ENCODE data around the gene CCND1. TPM values are rescaled to one million over a fixed set of nuclear protein-coding genes. Genes with fewer than 3 reads are reported as not detected.

Gene CCND1
- total and polyA plus RNA-seq, 4 donors = 59.0 to 226 (median 63.5) TPM

DNA sequence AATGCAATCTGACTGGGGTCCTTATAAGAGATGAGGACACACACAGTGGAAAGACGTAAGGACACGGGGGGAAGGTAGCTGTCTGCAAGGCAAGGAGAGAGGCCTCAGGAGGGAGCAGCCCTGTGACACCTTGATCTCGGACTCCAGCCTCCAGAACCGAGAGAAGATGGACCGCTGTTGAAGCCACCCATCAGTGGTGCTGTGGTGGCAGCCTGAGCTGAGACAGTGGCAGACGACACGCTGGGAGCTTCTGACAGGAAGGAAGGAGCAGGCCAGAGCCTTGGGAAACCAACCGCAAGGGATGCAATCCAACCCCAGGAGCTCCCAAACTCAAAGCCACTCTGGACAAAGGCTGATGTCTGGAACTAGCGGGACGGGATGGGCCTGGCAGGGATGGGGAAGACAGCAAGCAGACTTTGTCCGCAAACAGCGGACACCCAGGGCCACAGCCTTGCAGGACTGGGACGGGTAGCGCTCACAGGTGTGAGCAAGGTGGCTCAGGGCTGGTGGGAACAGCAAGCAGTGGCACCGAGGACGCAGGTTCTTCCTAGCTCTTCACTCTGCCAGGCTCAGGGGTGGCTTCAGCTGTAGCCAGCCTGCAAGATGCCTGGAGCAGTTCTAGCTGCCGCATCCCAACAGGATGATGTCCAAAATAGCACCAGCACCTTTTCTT lies 23.3 kb downstream of the CCND1 start:
- H3K27me3 ChIP-seq (ENCODE audit: control insufficient read depth, insufficient read depth, low read length) = no peaks in the 10 kb centered on the region
- H3K4me3 ChIP-seq (ENCODE audit: low read depth, low read length) = no peak overlapping the region
- H3K36me3 ChIP-seq (ENCODE audit: control insufficient read depth, insufficient read depth, low read length) = peaks cover 64% of the 10 kb centered on the region
- H3K4me1 ChIP-seq (ENCODE audit: control insufficient read depth, insufficient read depth, low read length) = no peaks in the 10 kb centered on the region
- 96% methylated on average over 17 of the region's 17 CpGs for WGBS (ENCODE audit: insufficient coverage)
- no peak overlapping the region for H3K27ac ChIP-seq (ENCODE audit: low read depth, low read length)
- no peak for DNase-seq (ENCODE audit: low read depth in 4 of 6, low spot score in 6 of 6)
- no peaks in the 10 kb centered on the region for H3K9me3 ChIP-seq (ENCODE audit: control insufficient read depth, insufficient read depth, low read length)

DNA sequence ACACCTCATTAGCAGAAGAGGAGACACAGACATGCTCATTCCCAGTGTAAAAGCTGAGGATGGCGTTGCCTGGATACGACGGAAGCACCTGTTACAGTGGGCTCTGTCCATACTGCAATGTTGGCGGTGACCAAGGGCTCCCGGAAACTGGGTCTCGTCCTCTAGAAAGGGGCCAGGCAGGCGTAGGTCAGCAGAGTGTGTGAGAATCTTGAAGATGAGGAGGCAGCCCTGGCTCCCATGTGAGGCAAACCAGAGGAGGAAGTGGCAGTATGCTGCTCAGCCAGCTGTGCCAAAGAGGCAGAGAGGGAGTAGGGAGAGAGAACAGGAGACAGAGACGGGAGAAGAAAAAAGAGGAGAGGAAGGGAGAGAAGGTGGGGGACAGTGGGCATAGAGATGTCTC lies 23.9 kb downstream of the CCND1 start:
- H3K27ac ChIP-seq (ENCODE audit: low read depth, low read length) = no peak overlapping the region
- H3K9me3 ChIP-seq (ENCODE audit: control insufficient read depth, insufficient read depth, low read length) = no peaks in the 10 kb centered on the region
- H3K36me3 ChIP-seq (ENCODE audit: control insufficient read depth, insufficient read depth, low read length) = peaks cover 69% of the 10 kb centered on the region
- H3K4me1 ChIP-seq (ENCODE audit: control insufficient read depth, insufficient read depth, low read length) = peaks cover 3% of the 10 kb centered on the region
- no peak for DNase-seq (ENCODE audit: low read depth in 4 of 6, low spot score in 6 of 6)
- H3K4me3 ChIP-seq (ENCODE audit: low read depth, low read length) = no peak overlapping the region
- 87% methylated on average over 8 of the region's 8 CpGs for WGBS (ENCODE audit: insufficient coverage)
- H3K27me3 ChIP-seq (ENCODE audit: control insufficient read depth, insufficient read depth, low read length) = no peaks in the 10 kb centered on the region

DNA sequence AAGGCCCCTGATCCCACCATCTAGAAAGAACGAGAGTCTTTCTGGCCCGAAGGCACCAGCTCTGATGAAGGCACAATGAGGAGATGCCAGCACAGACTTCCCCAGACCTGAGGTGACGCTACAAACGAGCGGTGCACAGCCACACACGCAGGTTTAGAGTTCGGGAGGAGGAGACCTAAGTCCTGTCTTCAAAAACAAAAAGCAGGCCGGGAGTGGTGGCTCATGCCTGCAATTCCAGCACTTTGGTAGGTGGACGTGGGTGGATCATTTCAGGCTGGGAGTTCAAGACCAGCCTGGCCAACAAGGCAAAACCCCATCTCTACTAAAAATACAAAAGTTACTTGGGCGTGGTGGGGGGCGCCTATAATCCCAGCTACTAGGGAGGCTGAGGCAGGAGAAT lies 24.7 kb downstream of the CCND1 start:
- Histone ChIP-seq H3K9me3 (ENCODE audit: control insufficient read depth, insufficient read depth, low read length) (no peaks in the 10 kb centered on the region), H3K4me3 (ENCODE audit: low read depth, low read length) (no peak overlapping the region), H3K4me1 (ENCODE audit: control insufficient read depth, insufficient read depth, low read length) (peaks cover 11% of the 10 kb centered on the region), H3K27me3 (ENCODE audit: control insufficient read depth, insufficient read depth, low read length) (no peaks in the 10 kb centered on the region), H3K36me3 (ENCODE audit: control insufficient read depth, insufficient read depth, low read length) (peaks cover 74% of the 10 kb centered on the region), H3K27ac (ENCODE audit: low read depth, low read length) (no peak overlapping the region)
- DNase-seq (ENCODE audit: low read depth in 4 of 6, low spot score in 6 of 6) = no peak
- 92% methylated on average over 10 of the region's 11 CpGs for WGBS (ENCODE audit: insufficient coverage)

- Histone ChIP-seq H3K9me3 (ENCODE audit: control insufficient read depth, insufficient read depth, low read length) (no peaks in the 10 kb centered on the region), H3K4me1 (ENCODE audit: control insufficient read depth, insufficient read depth, low read length) (peaks cover 13% of the 10 kb centered on the region), H3K27me3 (ENCODE audit: control insufficient read depth, insufficient read depth, low read length) (no peaks in the 10 kb centered on the region), H3K27ac (ENCODE audit: low read depth, low read length) (no peak overlapping the region), H3K36me3 (ENCODE audit: control insufficient read depth, insufficient read depth, low read length) (peaks cover 70% of the 10 kb centered on the region), H3K4me3 (ENCODE audit: low read depth, low read length) (no peak overlapping the region)
- 96% methylated on average over 3 of the region's 14 CpGs for WGBS (ENCODE audit: insufficient coverage)
- no peak for DNase-seq (ENCODE audit: low read depth in 4 of 6, low spot score in 6 of 6)
Measured at GRCh38 chr11:69666261-69666660, 25.3 kb downstream of the CCND1 start.

DNA sequence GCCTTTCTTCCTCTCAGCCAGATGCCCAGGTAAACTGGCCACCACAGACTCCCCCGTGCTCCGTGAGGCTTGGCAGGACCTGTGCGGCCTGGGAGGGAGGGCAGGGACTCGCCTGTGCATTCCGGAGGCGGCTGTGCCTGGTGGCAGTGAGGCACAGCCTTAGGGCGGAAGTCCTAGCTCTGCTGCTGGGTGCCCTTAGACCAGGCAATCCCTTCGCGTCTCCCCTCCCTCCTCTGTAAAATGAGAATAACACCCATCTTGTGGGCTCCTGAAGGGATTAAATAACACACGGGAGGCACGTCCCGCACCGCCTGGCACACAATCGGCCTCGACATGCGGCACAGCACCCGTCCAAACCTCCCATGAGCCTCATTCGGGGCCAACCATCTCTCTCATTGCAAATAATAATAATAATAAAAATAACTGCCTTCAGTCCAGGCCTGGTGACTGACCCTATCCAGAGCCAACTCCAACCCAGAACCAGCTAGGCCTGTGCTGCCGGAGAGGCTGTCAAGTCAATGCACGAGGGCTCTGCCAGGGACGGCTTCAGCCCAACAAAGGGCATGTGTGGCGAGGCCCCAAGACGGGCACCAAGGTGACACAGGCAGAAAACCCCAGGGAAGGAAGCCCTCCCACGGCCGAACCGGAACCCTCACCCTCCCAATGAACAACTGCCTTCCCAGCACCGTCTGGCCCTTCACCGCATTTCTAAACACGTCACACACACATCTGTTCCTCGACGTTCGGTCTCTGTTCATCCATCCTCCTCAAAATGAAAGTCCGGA lies 26.0 kb downstream of the CCND1 start:
- Histone ChIP-seq H3K9me3 (ENCODE audit: control insufficient read depth, insufficient read depth, low read length) (no peaks in the 10 kb centered on the region), H3K4me1 (ENCODE audit: control insufficient read depth, insufficient read depth, low read length) (peaks cover 13% of the 10 kb centered on the region), H3K27me3 (ENCODE audit: control insufficient read depth, insufficient read depth, low read length) (no peaks in the 10 kb centered on the region), H3K27ac (ENCODE audit: low read depth, low read length) (no peak overlapping the region), H3K36me3 (ENCODE audit: control insufficient read depth, insufficient read depth, low read length) (peaks cover 72% of the 10 kb centered on the region), H3K4me3 (ENCODE audit: low read depth, low read length) (no peak overlapping the region)
- 84% methylated on average over 20 of the region's 33 CpGs for WGBS (ENCODE audit: insufficient coverage)
- no peak for DNase-seq (ENCODE audit: low read depth in 4 of 6, low spot score in 6 of 6)

GRCh38 chr11:69667619-69668604 lies 27.0 kb downstream of the CCND1 start:
- no peak overlapping the region for H3K4me3 ChIP-seq (ENCODE audit: low read depth, low read length)
- no peak for DNase-seq (ENCODE audit: low read depth in 4 of 6, low spot score in 6 of 6)
- peaks cover 13% of the 10 kb centered on the region for H3K4me1 ChIP-seq (ENCODE audit: control insufficient read depth, insufficient read depth, low read length)
- 89% methylated on average over 23 of the region's 26 CpGs for WGBS (ENCODE audit: insufficient coverage)
- no peaks in the 10 kb centered on the region for H3K27me3 ChIP-seq (ENCODE audit: control insufficient read depth, insufficient read depth, low read length)
- peaks cover 75% of the 10 kb centered on the region for H3K36me3 ChIP-seq (ENCODE audit: control insufficient read depth, insufficient read depth, low read length)
- no peaks in the 10 kb centered on the region for H3K9me3 ChIP-seq (ENCODE audit: control insufficient read depth, insufficient read depth, low read length)
- H3K27ac ChIP-seq (ENCODE audit: low read depth, low read length) = no peak overlapping the region

DNA sequence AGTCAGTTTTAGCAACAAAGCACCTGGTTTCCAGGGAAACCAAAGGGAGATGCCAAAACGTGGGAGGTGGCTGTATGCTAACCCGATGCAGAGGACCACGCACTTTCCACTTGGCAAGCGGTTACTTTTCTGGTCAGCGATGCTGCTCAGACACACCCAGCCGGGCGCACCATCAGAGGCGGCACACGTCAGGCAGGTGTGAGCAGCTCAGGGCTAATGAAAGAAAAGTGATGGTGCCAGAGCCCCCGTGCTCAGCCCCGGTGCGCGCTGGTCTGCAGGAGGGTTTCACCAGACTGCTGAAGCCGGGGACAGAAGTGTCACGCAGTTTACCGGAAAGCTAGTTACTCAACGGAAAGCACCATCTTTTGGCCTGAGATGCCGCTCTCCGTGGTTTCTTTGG lies 28.5 kb downstream of the CCND1 start:
- H3K9me3 ChIP-seq (ENCODE audit: control insufficient read depth, insufficient read depth, low read length) = no peaks in the 10 kb centered on the region
- peaks cover 23% of the 10 kb centered on the region for H3K4me1 ChIP-seq (ENCODE audit: control insufficient read depth, insufficient read depth, low read length)
- no peak overlapping the region for H3K27ac ChIP-seq (ENCODE audit: low read depth, low read length)
- no peak for DNase-seq (ENCODE audit: low read depth in 4 of 6, low spot score in 6 of 6)
- WGBS (ENCODE audit: insufficient coverage) = 89% methylated on average over 17 of the region's 19 CpGs
- H3K36me3 ChIP-seq (ENCODE audit: control insufficient read depth, insufficient read depth, low read length) = peaks cover 66% of the 10 kb centered on the region
- H3K4me3 ChIP-seq (ENCODE audit: low read depth, low read length) = no peak overlapping the region
- H3K27me3 ChIP-seq (ENCODE audit: control insufficient read depth, insufficient read depth, low read length) = no peaks in the 10 kb centered on the region

DNA sequence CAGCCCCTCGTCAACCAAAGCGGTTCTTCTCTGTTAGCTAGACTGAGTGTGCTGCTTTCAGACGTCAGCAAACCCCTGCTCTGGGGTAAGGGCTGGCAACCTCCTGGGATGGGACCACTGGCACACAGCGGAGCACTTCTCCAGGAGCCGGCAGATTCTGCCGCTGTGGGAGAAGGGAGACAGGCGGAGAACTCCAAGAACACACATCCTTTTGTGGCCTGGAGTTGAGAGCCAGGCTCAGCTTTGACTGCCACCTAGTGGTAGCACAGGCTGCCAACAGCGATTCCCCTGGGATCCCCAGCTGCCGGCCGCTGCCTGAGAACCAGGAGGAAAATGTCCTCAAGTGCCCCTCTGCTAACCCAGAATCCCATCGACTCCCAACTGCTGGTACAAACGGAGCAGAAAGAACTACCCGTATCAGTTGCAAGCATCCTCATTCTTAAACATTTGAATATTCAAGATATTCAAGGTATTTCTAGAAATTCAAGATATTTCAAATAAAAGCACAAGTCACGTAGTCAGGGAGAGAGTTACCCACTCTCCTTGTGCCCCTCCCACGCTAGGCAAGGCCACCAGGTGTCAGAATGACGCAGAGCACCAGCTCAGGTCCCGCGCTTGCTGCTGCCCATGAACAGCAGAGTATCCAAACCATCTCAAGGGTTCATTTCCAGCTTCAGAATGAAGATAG lies 29.3 kb downstream of the CCND1 start:
- Histone ChIP-seq H3K4me3 (ENCODE audit: low read depth, low read length) (no peak overlapping the region), H3K27me3 (ENCODE audit: control insufficient read depth, insufficient read depth, low read length) (no peaks in the 10 kb centered on the region), H3K9me3 (ENCODE audit: control insufficient read depth, insufficient read depth, low read length) (no peaks in the 10 kb centered on the region), H3K27ac (ENCODE audit: low read depth, low read length) (no peak overlapping the region), H3K36me3 (ENCODE audit: control insufficient read depth, insufficient read depth, low read length) (peaks cover 59% of the 10 kb centered on the region), H3K4me1 (ENCODE audit: control insufficient read depth, insufficient read depth, low read length) (peaks cover 25% of the 10 kb centered on the region)
- 37% methylated on average over 15 of the region's 18 CpGs for WGBS (ENCODE audit: insufficient coverage)
- DNase-seq (ENCODE audit: low read depth in 4 of 6, low spot score in 6 of 6) = peak; percentile 59 to 95 (median 72)
